GM19455 (cell line): Measurements from ENCODE around the gene FOXJ3.

Experiments
- ATAC-seq: cut with Tn5 transposase; IDR thresholded peaks from one replicate; pipeline ENCODE4 v1.9.1; 2021; ENCODE audit not compliant: unreplicated experiment

The FOXJ3 gene

DNA sequence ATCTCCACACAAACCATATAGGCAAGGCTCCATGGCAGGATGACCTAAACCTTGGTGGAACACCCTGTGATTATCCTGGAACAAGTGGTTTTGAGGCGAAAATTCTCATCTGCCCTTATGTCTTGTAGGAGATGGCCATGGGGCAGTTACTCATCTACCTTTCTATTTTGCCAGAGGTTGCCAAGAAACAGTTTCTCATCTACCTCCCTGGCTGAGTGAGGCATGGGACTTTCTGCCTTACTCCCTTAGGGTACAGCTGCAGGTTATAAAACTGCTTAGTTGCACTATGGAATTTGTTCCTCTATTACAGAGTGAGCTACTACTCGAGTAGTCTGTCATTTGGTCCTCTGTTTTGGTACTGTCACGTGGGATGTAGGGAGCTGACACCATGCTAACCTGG is 139.2 kb downstream of the FOXJ3 start:
- no peak for ATAC-seq

DNA sequence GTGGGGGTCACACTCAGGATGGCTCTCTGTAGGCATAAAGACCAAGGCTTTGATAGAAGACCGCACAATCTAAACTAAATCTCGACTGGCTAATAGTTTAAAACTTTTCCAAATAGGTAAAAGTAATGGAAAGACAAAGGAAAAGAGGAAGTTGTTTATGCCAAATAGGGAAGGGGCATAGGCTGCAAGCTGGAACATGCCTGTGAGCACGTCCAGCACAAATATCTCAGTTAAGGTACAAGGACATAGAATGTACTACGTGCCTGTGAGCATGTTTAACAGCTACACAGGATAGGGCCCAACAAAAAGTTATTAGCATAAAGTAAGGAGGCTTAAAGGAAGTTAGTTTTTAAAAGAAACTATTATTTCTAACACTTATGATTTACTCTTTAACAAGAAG is 142.9 kb downstream of the FOXJ3 start:
- no peak for ATAC-seq

DNA sequence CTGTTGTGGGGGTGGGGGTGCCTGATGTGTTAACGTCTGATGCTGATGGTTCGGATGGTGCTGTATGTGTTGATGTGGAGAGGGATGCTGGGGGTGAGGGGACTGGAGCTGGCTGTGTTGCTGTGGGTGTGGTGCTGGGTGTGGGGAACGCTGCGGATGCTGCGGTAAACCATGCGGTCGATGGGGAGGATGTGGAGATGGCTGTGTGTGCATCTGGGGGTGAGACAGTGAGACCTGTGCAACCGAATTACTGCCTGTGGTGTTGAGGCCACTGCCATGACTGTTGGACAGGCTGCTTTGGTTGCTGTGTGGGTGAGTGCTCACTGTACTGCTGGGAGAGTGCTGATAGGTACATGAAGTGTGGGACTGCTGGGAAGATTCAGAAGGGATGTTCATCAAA is 143.7 kb downstream of the FOXJ3 start:
- ATAC-seq = no peak

GRCh38 chr1:42189931-42190853 is 144.8 kb downstream of the FOXJ3 start:
- no peak for ATAC-seq

DNA sequence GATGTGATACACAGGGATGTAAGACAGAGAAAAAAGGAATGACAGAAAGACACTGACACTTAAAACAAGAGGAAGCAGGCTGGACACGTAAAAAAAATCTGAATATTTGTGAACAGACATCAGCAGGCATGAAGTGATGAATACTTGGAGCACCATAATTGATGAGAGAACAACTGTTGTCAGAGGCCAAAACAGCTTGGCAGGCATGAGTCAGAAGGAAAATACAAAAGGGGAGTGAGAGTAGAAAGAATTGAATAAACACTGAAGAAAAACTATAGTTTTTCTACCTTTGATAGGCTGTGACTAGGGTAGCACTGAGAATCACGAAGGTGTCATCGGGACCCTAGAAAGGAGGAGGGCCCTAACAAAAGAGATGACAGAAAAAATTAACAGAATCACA is 148.9 kb downstream of the FOXJ3 start:
- ATAC-seq = no peak

GRCh38 chr1:42184616-42185015 is 150.4 kb downstream of the FOXJ3 start:
- no peak for ATAC-seq

DNA sequence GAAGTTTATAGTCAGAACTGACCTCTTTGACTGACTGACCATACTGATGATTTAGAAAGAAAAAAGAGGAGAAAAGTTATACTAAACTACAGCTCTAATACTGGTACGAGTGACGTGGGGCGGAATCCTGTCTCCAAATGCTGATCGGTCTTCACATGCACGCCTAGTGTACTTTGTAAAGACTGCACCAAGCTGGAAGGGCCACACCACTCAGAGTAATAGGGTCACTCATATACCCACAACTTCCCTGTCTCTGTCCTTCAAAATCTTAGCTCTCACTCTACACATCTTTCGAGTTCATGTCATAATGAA is 151.1 kb downstream of the FOXJ3 start:
- no peak for ATAC-seq

GRCh38 chr1:42183210-42183956 is 151.7 kb downstream of the FOXJ3 start:
- no peak for ATAC-seq

GRCh38 chr1:42181687-42182086 is 153.3 kb downstream of the FOXJ3 start:
- ATAC-seq = no peak

GRCh38 chr1:42179900-42180329 is 155.1 kb downstream of the FOXJ3 start:
- ATAC-seq = no peak

DNA sequence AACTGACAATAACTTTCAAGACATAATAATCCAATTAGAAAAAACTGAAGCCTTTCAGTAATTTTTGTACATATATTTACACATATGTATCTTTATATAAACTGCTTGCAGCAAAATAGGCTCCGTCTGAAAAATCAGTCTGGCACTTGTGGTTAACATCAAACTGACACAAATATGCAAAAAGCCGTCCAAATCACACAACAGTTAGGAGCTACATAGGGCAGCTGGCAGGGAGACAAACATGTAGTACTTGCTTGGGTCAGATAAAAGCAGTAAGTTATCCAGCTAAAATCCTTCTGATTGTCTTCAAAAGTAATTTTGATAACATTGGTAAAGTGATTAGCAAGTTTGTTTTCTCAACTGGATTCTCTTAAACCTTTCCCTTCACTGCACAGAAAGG is 155.8 kb downstream of the FOXJ3 start:
- no peak for ATAC-seq

DNA sequence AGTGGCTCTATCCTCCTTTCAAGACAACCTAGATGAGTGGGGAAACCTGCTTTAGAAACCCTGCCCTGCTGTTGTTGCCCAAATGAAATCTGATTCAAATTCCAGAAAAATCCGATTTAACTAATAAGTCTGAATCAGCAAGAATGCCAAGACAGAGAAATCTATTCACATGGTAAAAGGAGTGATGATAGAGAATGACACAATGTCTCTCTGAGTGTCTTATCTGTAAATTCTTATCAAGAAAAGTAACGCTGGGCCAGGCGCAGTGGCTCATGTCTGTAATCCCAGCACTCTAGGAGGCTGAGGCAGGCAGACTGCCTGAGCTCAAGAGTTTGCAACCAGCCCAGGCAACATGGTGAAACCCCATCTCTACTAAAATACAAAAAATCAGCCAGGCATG is 156.8 kb downstream of the FOXJ3 start:
- ATAC-seq = no peak

- ATAC-seq = no peak
These were observed 157.5 kb downstream of the FOXJ3 start for GRCh38 chr1:42177541-42177981.

DNA sequence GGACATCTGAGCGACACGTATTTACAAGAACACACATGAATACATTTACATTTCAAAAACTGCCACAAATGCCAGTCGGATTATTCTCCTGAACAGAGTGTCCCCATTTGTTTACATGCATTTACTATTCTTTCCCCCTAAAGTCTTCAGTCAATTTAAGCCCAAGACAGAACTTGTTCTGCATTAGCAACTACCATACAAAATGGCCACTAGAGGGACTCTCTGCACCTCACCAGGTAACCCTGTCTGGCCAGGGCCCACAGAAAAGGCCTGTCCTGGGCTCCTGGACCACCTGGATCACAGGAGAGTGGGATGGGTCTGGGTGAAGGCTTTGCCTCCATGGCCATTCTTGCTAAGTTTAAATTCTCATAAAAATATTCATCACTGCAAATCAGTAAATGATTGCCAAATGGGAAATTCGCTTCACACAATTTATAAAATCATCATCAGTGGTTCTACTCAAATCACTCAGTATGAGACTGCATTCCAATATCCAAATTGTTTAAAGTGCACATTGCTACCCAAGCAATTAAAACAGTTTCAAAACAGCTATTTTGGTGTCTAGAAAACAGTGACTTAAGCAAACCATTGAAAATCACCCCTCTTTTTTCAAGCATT is 158.0 kb downstream of the FOXJ3 start:
- no peak for ATAC-seq

- ATAC-seq = no peak
These were observed 159.6 kb downstream of the FOXJ3 start for GRCh38 chr1:42175314-42176054.

DNA sequence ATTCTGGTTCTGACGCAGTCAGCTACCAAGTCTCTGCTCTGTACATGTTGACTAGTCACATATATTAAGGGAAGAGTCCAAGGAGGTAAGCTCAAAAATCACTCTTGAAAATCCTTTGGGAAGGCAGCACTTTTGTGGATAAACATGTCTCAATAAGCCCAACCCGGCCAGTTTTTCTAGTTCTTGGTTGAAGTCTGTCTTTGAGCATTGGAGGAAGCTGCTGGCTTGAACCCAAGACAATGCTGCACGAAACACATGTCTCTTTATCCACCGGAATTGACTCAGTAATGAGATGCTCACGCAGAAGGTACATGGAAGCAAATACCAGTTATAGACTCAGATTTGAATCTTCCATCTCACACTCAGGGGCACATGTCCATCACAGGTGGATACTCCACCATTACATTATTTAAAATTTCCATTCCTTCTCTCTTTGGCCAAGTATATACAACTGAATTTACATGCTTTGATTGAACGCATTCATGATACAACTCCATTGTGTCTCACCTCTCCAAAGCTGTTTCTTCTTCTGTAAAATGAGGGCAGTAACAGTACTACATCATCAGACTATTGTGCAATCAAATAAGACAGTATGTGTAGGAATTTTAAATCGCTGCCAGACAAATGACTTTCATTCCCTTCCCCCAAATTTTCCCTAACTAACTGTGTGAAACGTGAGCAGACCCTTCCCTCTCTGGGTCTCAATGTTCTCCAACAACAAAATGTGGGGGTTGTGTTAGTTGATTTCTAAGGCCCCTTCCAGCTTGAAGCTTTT is 160.9 kb downstream of the FOXJ3 start:
- ATAC-seq = no peak

DNA sequence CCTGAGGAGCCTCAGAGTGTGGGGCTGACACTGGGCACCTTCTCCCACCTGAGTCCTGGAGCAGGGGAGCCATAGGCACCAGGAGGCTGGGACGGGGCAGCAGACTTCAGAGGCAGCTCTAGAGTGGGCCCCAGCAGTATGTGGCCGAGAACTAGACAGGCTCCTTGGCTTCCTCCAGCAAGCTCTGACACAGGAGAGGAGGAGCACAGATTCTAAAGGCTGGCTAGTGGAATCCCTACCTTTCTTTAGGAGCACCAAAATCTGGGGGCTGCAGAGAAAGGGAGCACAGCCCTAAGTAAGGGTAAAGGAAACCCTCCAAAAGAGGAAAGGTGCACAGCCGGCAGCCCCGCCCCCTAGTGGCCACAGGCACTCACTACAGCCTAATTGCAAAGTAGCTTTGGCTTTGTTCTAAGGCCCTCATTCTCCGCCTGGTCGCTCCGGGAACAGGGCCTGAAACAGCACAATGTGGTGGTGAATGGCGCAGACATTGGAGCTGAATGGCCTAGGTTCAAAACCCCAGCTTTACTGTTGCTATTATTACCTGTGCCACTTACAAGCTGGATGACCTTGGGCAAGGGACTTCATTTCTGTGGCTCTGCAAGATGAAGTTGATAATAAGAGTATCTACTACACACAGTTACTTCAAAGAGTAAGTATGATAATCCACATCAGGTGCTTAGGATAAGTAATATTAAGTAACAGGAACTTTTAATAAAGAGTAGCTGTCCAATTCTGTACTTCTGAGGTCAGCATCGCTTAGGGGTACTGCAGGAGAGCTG is 161.7 kb downstream of the FOXJ3 start:
- no peak for ATAC-seq

- no peak for ATAC-seq
These were observed 162.5 kb downstream of the FOXJ3 start for GRCh38 chr1:42172381-42173133.
